Middle frontal gyrus (tissue), 1 donor: Measurements from ENCODE around the gene RNH1.
A peak's percentile ranks its signal among the peaks of the same experiment; 100 is the strongest.

Experiments
- DNase-seq: peaks from one replicate; pipeline ENCODE4 v3.0.0-alpha.2; 2015; ENCODE audit warnings: low spot score; ENCODE audit errors: extremely low spot score

The RNH1 gene

GRCh38 chr11:499201-500076 lies 7.6 kb downstream of the RNH1 start:
- DNase-seq = no peak

- no peak for DNase-seq
Observed at GRCh38 chr11:498297-499181, 8.5 kb downstream of the RNH1 start.

DNA sequence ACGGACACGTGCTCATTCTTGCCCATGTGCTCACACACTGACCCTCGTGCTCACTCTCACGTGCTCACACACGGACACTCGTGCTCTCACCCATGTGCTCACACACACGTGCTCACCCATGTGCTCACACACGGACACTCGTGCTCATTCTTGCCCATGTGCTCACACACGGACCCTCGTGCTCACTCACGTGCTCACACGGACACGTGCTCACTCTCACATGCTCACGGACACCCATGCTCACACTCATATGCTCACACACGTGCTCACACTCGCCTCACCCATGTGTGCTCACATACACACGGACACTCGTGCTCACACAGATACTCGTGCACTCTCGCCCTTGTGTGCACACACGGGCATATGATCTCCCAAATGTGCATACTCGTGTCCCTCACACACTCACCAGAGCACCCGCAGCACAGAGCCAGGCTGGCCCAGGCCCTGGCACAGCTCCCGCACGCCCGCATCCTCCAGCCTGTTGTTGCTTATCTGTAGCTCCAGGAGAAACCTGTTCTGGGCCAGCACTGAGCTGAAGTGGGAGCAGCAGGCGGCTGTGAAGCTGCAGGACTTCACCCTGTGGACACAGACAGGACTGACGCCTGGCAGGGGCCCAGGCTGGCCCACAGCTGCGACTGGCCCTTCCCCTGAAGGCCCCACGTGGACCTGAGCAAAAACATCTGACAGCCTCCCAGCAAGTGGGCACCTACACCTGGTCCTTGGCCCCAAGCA lies 9.3 kb downstream of the RNH1 start:
- no peak for DNase-seq

DNA sequence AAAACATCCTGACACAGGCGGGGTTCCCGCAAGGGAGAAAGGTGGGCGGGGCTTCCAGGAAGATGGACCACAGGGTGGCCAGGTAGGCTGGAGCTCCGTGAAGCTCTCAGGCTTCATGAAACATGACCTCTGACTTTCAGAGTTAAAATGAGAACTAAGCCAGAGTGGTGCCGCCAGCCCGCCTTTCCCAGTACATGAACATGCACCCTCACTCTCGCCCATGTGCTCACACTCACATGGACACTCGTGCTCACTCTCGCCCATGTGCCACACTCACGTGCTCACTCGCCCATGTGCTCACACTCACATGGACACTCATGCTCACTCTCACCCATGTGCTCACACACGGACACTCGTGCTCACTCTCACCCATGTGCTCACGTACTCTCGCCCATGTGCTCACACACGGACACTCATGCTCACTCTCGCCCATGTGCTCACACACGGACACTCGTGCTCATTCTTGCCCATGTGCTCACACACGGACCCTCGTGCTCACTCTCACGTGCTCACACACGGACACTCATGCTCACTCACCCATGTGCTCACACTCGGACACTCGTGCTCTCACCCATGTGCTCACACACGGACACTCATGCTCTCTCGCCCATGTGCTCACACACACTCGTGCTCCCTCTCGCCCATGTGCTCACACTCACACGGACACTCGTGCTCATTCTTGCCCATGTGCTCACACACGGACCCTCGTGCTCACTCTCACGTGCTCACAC lies 10.0 kb downstream of the RNH1 start:
- no peak for DNase-seq

- DNase-seq = no peak
Observed at GRCh38 chr11:495537-495931, 11.5 kb downstream of the RNH1 start.

GRCh38 chr11:494761-495536 lies 12.1 kb downstream of the RNH1 start:
- DNase-seq = peak; percentile 64

DNA sequence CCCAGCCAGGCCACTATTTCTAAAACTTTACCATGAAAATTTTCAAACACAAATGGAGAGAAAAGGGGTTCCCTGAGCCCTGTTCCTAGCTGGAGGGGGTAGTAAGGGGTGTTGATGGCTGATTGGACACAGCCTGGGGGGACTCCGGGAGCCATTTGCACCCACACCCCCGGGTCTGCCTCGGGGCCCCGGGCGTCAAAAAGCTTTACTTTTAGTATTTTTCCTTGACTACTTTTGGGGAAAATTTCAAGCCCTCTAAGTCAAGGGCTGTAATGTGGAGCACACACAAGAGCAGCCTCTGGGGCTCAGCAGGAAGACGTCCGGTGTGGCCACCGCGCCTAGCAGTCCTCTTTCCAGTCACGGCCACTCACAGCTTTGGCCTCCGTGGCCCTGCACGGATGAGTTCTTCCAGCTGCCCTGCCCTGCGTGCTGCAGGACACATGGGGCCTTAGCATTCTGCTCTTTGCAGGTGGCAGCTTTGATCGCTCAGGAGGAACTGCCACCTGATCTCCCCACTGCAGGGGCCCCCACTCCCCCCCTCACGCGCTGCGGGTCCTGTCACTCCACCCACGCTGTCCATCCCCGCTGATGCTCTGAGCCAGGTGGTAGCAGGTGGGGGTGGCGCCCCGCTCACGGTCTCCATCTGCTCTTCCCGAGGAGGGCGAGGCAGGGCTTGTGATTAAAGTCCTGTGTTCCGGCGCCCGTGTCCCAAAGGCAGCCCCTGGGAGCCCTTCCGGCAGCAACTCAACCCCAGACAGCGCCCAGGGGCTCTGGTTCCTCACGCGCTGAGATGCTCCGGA lies 14.4 kb downstream of the RNH1 start:
- no peak for DNase-seq

DNA sequence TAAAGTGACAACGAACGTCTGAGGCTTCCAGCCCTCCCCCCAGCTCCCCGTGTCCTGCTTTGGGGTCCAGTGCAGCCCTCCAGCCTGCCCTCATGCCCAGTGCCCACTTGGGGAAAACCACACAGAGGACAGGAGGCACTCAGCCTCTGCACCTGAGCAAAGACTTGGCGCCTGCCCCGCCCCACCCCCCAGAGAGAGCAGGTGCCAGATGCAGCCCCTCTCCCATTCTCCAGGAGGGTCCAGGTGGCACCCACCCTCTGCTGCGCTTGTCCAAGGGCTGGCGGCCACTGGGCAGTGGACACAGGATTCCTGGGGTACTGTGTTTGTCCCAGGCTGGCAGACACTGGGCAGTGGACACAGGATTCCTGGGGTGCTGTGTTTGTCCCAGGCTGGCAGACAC lies 15.7 kb downstream of the RNH1 start:
- no peak for DNase-seq

DNA sequence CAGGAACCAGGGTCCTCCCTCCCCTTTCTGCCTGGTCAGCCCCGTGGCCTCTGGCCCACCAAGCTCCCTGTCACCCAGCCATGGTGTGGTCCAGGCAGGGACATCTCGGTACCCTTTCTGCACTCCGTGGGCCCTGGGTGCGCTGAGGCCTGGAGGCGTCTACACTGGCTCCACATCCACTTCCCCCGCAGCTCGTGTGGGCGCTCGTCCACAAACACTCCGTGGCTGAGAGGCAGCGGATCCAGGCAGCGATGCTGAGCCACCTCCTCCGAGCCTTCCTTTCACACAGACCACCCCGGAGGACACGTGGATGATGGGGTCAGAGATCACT lies 16.1 kb downstream of the RNH1 start:
- DNase-seq = no peak

DNA sequence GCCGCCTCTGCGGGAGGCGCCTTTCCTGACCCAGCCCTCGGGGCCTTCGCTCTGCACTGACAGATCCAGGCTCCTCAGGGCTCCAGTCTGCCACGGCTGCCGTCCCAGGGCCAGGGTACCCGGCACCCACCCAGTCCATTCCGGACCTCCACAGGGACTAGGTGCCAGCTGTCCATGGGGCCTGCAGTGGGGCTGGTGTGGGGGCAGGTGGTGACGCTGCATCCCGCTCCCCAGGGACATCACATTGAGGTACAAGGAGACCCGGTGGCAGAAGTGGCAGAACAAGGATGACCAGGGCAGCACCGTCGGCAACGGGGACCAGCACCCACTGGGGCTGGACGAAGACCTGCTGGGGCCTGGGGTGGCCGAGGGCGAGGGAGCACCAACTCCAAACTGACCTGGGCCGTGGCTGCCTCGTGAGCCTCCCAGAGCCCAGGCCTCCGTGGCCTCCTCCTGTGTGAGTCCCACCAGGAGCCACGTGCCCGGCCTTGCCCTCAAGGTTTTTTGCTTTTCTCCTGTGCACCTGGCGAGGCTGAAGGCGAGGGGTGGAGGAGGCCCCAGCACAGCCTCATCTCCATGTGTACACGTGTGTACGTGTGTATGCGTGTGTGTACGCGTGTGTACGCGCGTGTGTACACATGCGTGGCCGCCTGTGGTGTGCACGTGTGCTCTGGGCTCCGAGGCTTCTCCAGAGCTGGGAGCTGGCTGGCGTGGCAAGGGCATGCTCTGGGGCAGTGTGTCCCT lies 16.7 kb downstream of the RNH1 start:
- DNase-seq = no peak

GRCh38 chr11:489610-490185 lies 17.3 kb downstream of the RNH1 start:
- no peak for DNase-seq

GRCh38 chr11:488992-489391 lies 18.1 kb downstream of the RNH1 start:
- DNase-seq = no peak

DNA sequence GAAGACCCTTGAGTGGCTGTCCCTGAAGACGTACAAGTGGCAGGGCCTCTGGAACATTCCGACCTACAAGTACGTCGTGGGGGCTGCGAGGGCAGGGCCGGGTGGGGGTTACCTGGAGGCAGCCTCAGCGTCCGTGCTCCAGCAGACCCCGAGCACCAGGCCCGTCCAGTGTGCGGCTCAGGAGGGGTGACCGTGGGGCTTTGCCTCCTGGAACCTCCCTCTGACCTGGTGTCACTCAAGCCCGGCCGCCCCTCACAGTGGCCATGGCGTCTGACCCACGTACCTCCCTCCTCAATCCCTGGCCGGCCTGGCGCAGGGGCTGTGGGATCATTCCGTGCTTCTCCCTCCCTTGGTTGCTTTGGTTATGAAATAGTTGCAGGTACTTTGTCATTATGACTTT lies 18.5 kb downstream of the RNH1 start:
- DNase-seq = no peak

GRCh38 chr11:488062-488461 lies 19.0 kb downstream of the RNH1 start:
- DNase-seq = no peak

DNA sequence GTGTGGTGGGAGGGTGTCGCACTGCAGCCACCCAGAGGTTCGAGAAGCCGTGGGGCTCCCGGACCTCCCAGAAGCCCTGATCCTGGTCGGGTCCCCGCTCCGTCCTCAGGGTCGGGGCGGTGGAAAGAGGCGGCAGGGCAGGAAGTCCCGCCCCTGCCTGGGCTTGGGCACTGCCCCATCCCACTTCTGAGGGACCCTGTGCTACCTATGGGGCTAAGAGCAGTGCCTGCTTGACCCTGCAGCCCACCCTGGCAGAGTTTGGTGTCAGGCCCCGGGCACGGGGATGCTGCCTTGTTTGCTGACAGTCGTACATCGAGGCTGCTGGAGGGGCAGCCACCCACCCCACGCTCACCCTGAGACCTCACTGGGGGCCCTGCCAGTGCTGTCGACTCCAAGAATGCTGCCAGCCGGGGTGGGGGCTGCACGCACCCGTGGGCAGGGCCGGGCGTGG lies 19.4 kb downstream of the RNH1 start:
- DNase-seq = no peak

DNA sequence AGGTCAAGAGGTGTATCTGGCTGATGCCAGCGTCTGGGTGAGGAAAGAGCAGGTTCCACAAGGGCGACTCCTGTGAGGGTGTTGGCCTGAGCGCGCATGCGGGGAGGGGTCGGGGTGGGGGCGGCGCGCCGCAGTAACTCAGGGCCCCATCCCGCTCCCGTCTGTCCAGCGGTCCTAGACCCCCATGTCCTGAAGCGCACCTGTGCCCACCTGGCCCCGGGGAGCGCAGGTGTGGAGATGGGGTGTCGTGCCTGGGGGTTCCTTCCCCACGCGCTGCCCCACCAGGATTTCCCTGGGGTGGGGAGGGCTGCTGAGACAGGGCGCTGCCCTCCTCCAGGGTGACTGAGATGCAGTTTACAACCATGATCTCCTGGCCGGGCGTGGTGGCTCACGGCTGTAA lies 20.9 kb downstream of the RNH1 start:
- no peak for DNase-seq

DNA sequence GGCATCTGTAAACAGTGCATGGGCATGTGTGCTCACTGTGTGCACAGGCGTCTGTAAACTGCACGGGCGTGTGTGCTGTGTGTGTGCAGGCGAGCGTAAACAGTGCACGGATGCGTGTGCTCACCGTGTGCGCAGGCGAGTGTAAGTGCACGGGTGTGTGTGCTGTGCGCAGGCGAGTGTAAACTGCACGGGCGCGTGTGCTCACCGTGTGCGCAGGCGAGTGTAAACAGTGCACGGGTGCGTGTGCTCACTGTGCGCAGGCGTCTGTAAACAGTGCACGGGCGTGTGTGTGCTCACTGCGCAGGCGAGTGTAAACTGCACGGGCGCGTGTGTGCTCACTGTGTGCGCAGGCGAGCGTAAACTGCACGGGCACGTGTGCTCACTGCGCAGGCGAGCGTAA lies 22.4 kb downstream of the RNH1 start:
- DNase-seq = no peak

GRCh38 chr11:479311-479710 lies 27.7 kb downstream of the RNH1 start:
- no peak for DNase-seq
